Suppressor macrophage treated with lipopolysaccharide for 4 hours (primary cell): ENCODE results near the gene GAREM1.
A peak's percentile ranks its signal among the peaks of the same experiment; 100 is the strongest.
"Not testable (repeated sequence)": the region's sequence is repeated elsewhere in the genome, so short reads cannot be mapped to it uniquely, and the experiment has no call there.

Experiments used
- DNase-seq: peaks from one replicate; pipeline ENCODE4 v3.0.0-alpha.2; 2020

Gene GAREM1

GRCh38 chr18:32366586-32367538, 103.8 kb downstream of the GAREM1 start:
- no peak for DNase-seq

- no peak for DNase-seq
These were observed 108.2 kb downstream of the GAREM1 start for GRCh38 chr18:32362484-32362883.

GRCh38 chr18:32360682-32361345, 109.9 kb downstream of the GAREM1 start:
- DNase-seq: no peak

GRCh38 chr18:32358529-32358928, 112.2 kb downstream of the GAREM1 start:
- no peak for DNase-seq

GRCh38 chr18:32358075-32358474, 112.6 kb downstream of the GAREM1 start:
- no peak for DNase-seq

GRCh38 chr18:32355896-32356295, 114.8 kb downstream of the GAREM1 start:
- DNase-seq: no peak

- no peak for DNase-seq
These were observed 116.2 kb downstream of the GAREM1 start for GRCh38 chr18:32354518-32354917.

GRCh38 chr18:32353257-32353656, 117.4 kb downstream of the GAREM1 start:
- no peak for DNase-seq

GRCh38 chr18:32351032-32351431, 119.7 kb downstream of the GAREM1 start:
- DNase-seq: no peak

GRCh38 chr18:32349728-32350395, 120.8 kb downstream of the GAREM1 start:
- peak; percentile 13 for DNase-seq

- no peak for DNase-seq
These were observed 124.0 kb downstream of the GAREM1 start for GRCh38 chr18:32346671-32347070.

GRCh38 chr18:32343634-32344033, 127.0 kb downstream of the GAREM1 start:
- DNase-seq: no peak

GRCh38 chr18:32341112-32341511, 129.6 kb downstream of the GAREM1 start:
- DNase-seq: not testable (repeated sequence)

GRCh38 chr18:32339045-32339444, 131.6 kb downstream of the GAREM1 start:
- DNase-seq: no peak

GRCh38 chr18:32337821-32338220, 132.9 kb downstream of the GAREM1 start:
- DNase-seq: no peak

GRCh38 chr18:32337347-32337746, 133.3 kb downstream of the GAREM1 start:
- no peak for DNase-seq

GRCh38 chr18:32335228-32335627, 135.5 kb downstream of the GAREM1 start:
- DNase-seq: no peak

GRCh38 chr18:32333781-32334180, 136.9 kb downstream of the GAREM1 start:
- no peak for DNase-seq

GRCh38 chr18:32332708-32333107, 138.0 kb downstream of the GAREM1 start:
- no peak for DNase-seq

- DNase-seq: no peak
These were observed 141.7 kb downstream of the GAREM1 start for GRCh38 chr18:32328974-32329373.

- DNase-seq: no peak
These were observed 142.3 kb downstream of the GAREM1 start for GRCh38 chr18:32328379-32328778.

GRCh38 chr18:32326450-32327308, 144.0 kb downstream of the GAREM1 start:
- no peak for DNase-seq

GRCh38 chr18:32324181-32324580, 146.5 kb downstream of the GAREM1 start:
- DNase-seq: no peak
